ENCODE data around the gene LCE2B.
"Not testable (repeated sequence)": the region's sequence is repeated elsewhere in the genome, so short reads cannot be mapped to it uniquely, and the experiment has no call there.

LCE2B gene

GRCh38 chr1:152685823-152686222 is at the start of gene LCE2B:
Gene LCE2B (plus strand): TSS chr1:152686123. CDS start chr1:152686844, 721 bp downstream.
- not testable (repeated sequence) for TF ChIP-seq GATA2, GATA3 (IDR thresholded peaks at IDR 0.05; ENCODE audit: low read depth, low read length)

DNA sequence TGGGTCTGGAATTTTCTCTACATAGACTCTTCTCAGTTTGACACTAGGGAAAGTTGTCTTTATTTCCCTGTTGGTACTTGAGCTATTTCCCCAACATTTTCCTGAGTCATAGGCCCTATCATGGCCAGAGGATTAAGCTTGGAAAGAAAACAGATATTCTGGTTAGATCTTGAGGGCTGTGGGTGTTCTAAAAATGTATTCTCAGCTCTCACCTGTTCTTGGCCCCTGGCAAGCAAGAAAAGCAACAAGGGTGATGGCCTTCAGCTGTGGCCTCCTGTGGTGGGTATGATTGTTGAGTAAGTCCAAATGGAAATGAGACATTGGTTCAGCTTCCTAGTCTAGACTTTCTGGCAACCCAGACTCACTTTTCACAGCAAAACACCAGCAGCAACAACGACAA is 45.6 kb upstream of the LCE2B start:
- no peak for TF ChIP-seq GATA2 (IDR thresholded peaks at IDR 0.05; ENCODE audit: low read depth, low read length)
- no peak for TF ChIP-seq GATA3 (IDR thresholded peaks at IDR 0.05; ENCODE audit: low read depth, low read length)

DNA sequence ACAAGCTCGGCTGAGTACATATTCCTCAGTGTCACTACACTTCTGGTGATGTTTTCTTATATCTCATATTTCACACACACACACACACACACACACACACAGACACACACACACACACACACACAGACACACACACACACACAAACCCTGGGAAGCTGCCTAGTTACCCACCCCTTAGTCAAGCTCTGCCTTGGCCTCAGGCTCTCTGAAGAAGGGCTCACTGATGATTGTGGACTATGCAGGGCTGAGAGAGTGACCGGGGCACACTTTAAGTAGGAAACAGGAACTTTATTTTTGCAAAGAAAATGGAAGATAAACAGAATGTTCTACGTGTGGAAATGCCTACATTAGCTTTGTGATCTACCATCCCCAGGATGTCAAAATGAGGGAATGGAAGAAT is 42.0 kb upstream of the LCE2B start:
- TF ChIP-seq GATA2 (IDR thresholded peaks at IDR 0.05; ENCODE audit: low read depth, low read length) (no peak), GATA3 (IDR thresholded peaks at IDR 0.05; ENCODE audit: low read depth, low read length) (no peak)

- TF ChIP-seq GATA2 (IDR thresholded peaks at IDR 0.05; ENCODE audit: low read depth, low read length) (no peak), GATA3 (IDR thresholded peaks at IDR 0.05; ENCODE audit: low read depth, low read length) (no peak)
Observed at GRCh38 chr1:152645146-152645545, 40.8 kb upstream of the LCE2B start.

- TF ChIP-seq GATA3 (IDR thresholded peaks at IDR 0.05; ENCODE audit: low read depth, low read length) (no peak), GATA2 (IDR thresholded peaks at IDR 0.05; ENCODE audit: low read depth, low read length) (no peak)
Observed at GRCh38 chr1:152646656-152647055, 39.3 kb upstream of the LCE2B start.

DNA sequence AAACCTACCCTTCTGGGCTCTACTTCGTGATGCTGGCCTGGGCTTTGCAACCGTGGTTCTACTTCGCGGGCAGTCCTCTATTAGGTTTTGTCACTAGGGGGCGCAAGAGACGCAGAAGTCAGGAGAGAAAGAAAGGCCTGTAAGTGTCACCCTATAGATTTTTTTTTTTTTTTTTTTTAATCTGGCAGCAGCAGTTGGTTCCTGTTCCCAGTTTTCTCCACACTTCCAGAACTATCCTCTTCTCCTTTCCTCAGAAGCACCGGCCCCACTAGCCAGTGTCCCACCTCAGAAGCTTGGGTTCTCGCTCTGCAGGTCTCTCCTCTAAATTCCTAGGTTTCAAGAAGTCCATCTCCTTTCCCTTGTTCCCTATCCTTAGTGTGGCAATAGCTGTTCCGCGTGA is 31.8 kb upstream of the LCE2B start:
- TF ChIP-seq GATA2 (IDR thresholded peaks at IDR 0.05; ENCODE audit: low read depth, low read length) (no peak), GATA3 (IDR thresholded peaks at IDR 0.05; ENCODE audit: low read depth, low read length) (no peak)

DNA sequence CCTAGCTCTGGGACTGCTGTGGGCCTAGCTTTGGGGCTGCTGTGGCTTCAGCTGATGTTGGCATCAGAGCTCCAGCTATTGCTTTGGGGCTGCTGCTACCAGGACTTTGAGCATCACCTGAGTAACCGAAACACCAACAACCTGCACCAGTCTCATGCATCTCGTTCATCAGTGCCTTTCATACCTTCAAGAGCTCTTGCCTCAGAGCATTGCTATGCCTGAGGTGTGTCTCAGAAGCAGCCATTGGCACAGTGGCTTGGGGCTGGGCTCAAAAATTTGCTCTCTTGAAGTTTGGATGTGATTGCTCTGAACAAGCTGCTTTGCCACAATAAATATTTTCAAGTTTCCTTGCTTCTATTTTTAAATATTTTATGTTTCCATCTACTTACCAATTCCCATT is 29.5 kb upstream of the LCE2B start:
- TF ChIP-seq GATA2 (IDR thresholded peaks at IDR 0.05; ENCODE audit: low read depth, low read length): no peak

GRCh38 chr1:152657677-152658076 is 28.2 kb upstream of the LCE2B start:
- TF ChIP-seq GATA2 (IDR thresholded peaks at IDR 0.05; ENCODE audit: low read depth, low read length) (no peak), GATA3 (IDR thresholded peaks at IDR 0.05; ENCODE audit: low read depth, low read length) (no peak)

GRCh38 chr1:152658649-152659048 is 27.3 kb upstream of the LCE2B start:
- no peak for TF ChIP-seq GATA2 (IDR thresholded peaks at IDR 0.05; ENCODE audit: low read depth, low read length)
- no peak for TF ChIP-seq GATA3 (IDR thresholded peaks at IDR 0.05; ENCODE audit: low read depth, low read length)

- TF ChIP-seq GATA3 (IDR thresholded peaks at IDR 0.05; ENCODE audit: low read depth, low read length) (no peak), GATA2 (IDR thresholded peaks at IDR 0.05; ENCODE audit: low read depth, low read length) (no peak)
Observed at GRCh38 chr1:152663098-152663497, 22.8 kb upstream of the LCE2B start, which contains the start of gene LCE2D. Gene LCE2D (plus strand): TSS chr1:152663380. CDS start chr1:152664106, 726 bp downstream.

DNA sequence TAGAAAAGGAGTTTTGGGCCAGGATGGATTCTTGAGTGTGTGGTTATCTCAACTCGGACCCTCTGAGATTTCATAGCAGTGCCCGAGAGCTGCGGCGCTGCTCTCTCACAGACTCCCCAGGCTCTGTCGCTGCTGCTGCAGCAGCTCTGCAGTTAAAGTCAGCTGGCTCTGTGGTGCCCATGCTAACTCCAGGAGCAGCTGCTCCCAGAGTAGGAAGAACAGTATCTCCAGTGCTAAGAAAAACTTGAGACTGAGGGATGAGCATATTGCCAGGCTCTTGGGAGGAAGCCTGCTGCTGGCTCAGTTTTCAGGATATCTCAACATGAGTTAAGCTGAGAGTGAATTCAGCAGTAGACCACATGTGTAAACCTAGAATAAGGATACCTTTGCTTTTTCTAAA is 18.3 kb upstream of the LCE2B start:
- TF ChIP-seq GATA2 (IDR thresholded peaks at IDR 0.05; ENCODE audit: low read depth, low read length) (no peak), GATA3 (IDR thresholded peaks at IDR 0.05; ENCODE audit: low read depth, low read length) (no peak)

GRCh38 chr1:152673016-152673415 is 12.9 kb upstream of the LCE2B start:
- TF ChIP-seq GATA3 (IDR thresholded peaks at IDR 0.05; ENCODE audit: low read depth, low read length): no peak
- TF ChIP-seq GATA2 (IDR thresholded peaks at IDR 0.05; ENCODE audit: low read depth, low read length): no peak

- not testable (repeated sequence) for TF ChIP-seq GATA3, GATA2 (IDR thresholded peaks at IDR 0.05; ENCODE audit: low read depth, low read length)
Observed at GRCh38 chr1:152674983-152675382, 10.9 kb upstream of the LCE2B start, which contains the start of gene LCE2C. Gene LCE2C (plus strand): TSS chr1:152675279. CDS start chr1:152676016, 737 bp downstream.

- TF ChIP-seq GATA3 (IDR thresholded peaks at IDR 0.05; ENCODE audit: low read depth, low read length) (no peak), GATA2 (IDR thresholded peaks at IDR 0.05; ENCODE audit: low read depth, low read length) (no peak)
Observed at GRCh38 chr1:152679459-152679858, 6.5 kb upstream of the LCE2B start.

GRCh38 chr1:152681616-152682015 is 4.3 kb upstream of the LCE2B start:
- TF ChIP-seq GATA2 (IDR thresholded peaks at IDR 0.05; ENCODE audit: low read depth, low read length): no peak

- TF ChIP-seq GATA2 (IDR thresholded peaks at IDR 0.05; ENCODE audit: low read depth, low read length): no peak
- TF ChIP-seq GATA3 (IDR thresholded peaks at IDR 0.05; ENCODE audit: low read depth, low read length): no peak
Observed at GRCh38 chr1:152683846-152684245, 2.1 kb upstream of the LCE2B start.

Data from SH-SY5Y (cell line).